Stromal cell of bone marrow (primary cell): ENCODE data around the gene EFNA5.
"Not testable (repeated sequence)": the region's sequence is repeated elsewhere in the genome, so short reads cannot be mapped to it uniquely, and the experiment has no call there.

Experiments
- DNase-seq: peaks from one replicate; pipeline ENCODE4 v3.0.0-alpha.2; 2012; ENCODE audit warnings: low read depth

EFNA5 gene

DNA sequence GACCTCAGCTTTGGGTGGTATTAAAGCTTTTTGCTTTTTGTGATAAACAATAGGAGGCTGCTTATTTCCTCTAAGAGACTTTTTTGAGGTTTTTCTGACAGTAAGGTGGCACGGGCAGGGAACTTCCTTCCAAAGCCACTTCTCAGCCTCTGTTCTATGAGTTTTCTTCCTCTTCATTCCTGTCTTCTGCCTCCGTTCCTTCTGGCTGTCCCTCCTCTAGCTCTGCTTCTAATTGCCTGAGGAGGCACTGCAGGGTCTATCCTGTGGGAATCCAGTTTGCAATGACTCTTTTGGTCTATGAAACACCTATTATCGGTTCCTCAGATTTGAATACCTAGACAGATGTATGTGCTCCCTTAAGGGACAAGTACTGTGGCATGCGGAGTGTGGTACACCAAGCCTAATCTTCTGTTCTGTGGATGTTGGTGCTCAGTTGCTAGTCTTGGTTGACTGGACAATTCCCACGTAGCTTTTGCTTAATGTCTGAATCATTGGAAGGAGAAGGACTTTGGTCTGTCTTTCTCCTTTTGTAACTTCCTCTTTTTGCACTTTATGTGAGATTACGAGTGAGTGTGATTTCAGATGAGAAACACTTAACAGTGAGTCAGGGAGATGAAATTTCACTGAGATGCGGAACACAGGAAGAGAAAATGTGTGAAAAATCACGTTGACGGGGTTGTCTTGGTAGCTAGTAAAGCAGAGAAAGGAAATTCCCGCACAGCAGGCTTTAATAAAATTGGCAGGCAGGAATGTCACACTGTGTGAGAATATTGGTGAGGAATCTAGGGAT is 305.2 kb downstream of the EFNA5 start:
- no peak for DNase-seq

GRCh38 chr5:107364443-107365319 is 306.1 kb downstream of the EFNA5 start:
- no peak for DNase-seq

GRCh38 chr5:107363768-107364167 is 307.0 kb downstream of the EFNA5 start:
- no peak for DNase-seq

GRCh38 chr5:107361945-107362344 is 308.8 kb downstream of the EFNA5 start:
- peak; percentile 81 for DNase-seq

DNA sequence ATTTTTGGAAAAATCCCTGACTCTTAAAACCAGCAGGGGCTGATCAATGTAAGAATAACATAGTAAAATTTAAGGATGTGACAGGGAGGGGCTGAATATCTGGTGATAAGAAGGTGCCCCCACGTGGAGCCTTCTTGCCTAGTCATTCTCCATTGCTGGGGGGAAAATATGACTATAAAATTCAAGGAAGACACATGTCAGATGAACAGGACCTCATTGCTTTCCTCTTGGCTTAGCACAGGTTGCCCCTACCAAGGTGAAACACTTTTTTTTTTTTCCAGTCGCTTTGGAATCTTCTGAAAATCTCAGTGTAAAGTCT is 310.9 kb downstream of the EFNA5 start:
- DNase-seq, result no peak

DNA sequence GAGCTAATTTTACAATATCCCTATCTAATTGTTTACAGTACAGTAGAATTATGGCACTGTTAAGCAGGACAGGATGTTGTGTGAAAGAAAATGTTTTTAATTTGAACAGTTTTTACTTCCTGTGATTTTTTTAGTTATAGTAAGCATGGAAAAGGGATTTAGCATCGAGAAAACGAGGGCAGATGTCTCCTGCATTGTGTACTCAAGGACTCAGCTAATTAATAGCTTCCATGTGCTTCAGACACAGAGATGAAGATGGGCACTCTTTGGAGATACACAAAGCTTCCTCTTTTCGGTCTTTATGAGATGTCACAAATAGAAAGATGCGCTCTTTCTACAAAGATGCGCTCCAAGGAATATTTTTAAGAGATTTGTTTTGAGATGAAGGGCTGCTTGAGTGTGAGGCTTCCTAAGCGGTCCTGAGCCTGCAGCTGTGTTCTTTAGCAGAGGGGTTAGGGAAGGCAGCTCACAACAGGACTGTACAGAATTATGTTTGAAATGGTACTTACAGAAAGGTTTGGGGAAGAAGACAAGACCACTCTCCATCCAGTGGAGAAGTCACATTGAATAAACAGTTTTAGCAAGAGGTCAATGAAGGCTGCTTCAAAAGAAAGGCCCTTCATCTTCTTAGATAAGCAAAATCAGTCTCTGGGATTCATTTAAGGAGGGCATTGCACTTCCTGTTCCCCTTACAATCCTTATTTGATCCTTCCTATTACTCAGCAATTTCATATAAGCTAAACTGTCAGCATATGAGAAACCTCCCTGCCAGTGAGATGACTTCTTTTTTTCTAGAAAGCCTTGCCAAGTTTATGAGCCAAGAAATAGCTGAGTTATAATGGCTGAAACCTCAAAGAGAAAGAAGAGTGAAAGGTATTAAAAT is 311.5 kb downstream of the EFNA5 start:
- DNase-seq, result peak; percentile 51

DNA sequence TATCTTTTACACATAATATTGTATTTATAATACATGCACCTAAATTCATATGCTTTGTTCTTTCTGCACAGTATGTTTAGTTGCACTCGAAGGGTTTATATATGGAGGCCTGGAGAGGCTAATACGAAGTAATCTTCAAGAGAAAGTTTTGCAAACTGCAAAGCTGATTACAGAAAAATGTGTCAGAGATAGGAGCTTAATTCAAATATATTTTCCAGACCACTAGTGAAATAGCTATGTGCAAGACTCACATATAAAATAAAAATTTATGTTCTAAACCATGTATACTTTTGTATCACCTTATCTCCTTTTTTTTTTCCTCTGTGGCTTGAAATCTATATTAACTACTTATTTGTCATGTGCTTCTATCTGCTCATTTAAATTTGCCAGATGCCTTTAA is 313.8 kb downstream of the EFNA5 start:
- no peak for DNase-seq

GRCh38 chr5:107352576-107352975 is 318.2 kb downstream of the EFNA5 start:
- DNase-seq, result no peak

DNA sequence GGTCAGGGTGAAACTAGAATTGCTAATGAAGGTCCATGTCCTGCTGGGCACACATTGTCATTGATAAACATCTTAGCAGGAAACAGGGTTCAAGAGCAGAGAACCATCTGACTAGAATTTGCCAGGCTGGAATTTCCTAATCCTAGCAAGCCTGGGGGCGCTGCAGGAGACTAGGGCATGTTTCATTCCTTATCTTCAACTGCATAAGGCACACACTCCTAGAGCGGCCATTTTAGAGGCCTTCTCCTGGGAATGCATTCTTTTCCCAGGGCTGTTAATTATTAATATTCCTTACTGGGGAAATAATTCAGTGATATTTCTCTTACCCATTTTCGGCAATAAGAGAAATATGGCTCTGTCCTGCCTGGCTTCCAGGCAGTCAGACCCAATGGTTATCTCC is 324.2 kb downstream of the EFNA5 start:
- not testable (repeated sequence) for DNase-seq

- no peak for DNase-seq
Observed at GRCh38 chr5:107342371-107342770, 328.4 kb downstream of the EFNA5 start.

DNA sequence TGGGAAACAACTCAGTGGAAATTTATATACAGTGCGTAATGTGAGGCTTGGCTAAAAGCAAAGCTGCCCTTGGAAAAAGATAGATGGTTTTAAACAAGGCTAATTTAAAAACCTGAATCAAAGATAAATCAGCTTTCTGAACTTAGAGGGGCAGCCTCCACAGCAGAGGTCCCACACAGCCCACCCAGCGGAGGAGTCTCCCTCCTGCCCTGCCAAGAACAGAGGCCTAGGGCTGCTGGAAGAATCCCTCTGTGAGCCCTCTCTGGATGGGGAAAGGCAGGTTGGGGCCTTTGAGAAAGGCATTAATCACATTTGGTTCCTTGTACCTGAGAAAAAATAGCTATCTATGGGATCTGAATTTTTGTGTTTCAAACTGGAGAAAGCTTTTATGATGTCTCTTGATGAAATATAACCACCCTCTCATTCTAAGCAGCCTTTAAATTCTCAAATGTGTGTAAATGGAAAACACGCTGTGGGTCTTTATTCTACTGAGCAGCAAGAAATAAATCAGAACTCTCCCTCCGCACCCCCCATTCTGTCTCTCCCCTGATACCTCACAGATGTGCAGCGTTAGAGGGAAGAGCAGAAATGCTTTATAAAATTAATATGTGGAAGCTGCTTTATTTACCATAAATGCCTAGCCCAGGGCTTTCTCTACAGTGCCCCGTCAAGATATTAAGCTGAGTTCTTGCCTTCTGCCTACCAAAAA is 329.2 kb downstream of the EFNA5 start:
- no peak for DNase-seq

- DNase-seq, result no peak
Observed at GRCh38 chr5:107340631-107341030, 330.1 kb downstream of the EFNA5 start.

- DNase-seq, result no peak
Observed at GRCh38 chr5:107338335-107338734, 332.4 kb downstream of the EFNA5 start.

DNA sequence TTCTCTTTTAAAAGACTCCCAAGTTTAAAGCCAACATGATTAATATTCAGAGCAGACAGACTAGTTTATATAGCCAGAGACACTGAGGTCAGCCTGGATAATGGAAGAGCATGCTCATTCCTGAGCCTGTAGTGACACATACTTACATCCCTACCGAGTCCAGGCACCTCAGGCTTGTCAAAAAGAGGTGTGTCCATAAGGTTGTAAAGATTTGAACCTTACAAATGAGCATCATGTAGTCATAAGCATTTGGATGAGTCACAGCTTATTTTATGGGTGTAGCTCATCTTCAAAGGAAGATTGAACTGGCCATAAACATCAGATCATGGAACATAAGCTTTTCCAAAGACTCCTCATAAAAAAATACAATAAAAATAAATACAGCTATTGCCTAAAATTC is 333.5 kb downstream of the EFNA5 start:
- DNase-seq, result no peak

GRCh38 chr5:107331882-107332281 is 338.9 kb downstream of the EFNA5 start:
- no peak for DNase-seq

GRCh38 chr5:107331312-107331711 is 339.4 kb downstream of the EFNA5 start:
- DNase-seq, result no peak

- no peak for DNase-seq
Observed at GRCh38 chr5:107330903-107331302, 339.8 kb downstream of the EFNA5 start.

DNA sequence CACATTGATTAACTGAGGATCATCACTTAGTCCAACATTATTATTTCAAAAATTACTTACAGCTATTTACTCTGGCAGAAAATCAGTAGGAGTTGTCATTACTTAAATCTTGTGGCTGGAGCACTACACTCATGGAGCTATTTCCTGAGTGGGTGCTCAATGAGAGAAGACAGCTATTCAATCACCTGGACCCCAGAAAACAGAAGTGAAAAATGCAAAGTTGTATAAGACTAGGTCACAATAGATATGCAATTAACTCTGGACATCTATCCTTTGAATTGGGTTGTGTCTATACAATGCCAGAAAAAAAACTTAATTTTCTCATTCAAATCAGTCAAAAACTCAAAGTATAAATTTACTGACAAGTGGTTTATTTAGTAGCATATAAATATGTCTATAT is 340.9 kb downstream of the EFNA5 start:
- no peak for DNase-seq
